Measurements from ENCODE around the gene EXOC8.

EXOC8 gene

GRCh38 chr1:231376875-231377549 is 39.4 kb upstream of the EXOC8 start:
- TF ChIP-seq PAX5 (IDR thresholded peaks at IDR 0.05; ENCODE audit: insufficient read depth, low read length, severe bottlenecking) (no peak), SPI1 (IDR thresholded peaks at IDR 0.05; ENCODE audit: low read depth, low read length) (peak; percentile 56), TAF1 (IDR thresholded peaks at IDR 0.05; ENCODE audit: low read depth, low read length) (no peak), POU2F2 (IDR thresholded peaks at IDR 0.05; ENCODE audit: low read depth, low read length) (no peak), POLR2AphosphoS5 (IDR thresholded peaks at IDR 0.05; ENCODE audit: low read depth, low read length) (no peak), POLR2A (IDR thresholded peaks at IDR 0.05; ENCODE audit: low read depth, low read length) (no peak)
- peak; percentile 82 for FAIRE-seq
- DNase-seq (ENCODE audit: insufficient read length, low spot score): no peak

GRCh38 chr1:231376101-231376500 is 38.4 kb upstream of the EXOC8 start:
- DNase-seq (ENCODE audit: insufficient read length, low spot score) (no peak), FAIRE-seq (no peak)
- TF ChIP-seq POLR2AphosphoS5 (IDR thresholded peaks at IDR 0.05; ENCODE audit: low read depth, low read length): no peak
- TF ChIP-seq POU2F2 (IDR thresholded peaks at IDR 0.05; ENCODE audit: low read depth, low read length): no peak
- TF ChIP-seq POLR2A (IDR thresholded peaks at IDR 0.05; ENCODE audit: low read depth, low read length): no peak
- no peak for TF ChIP-seq TAF1 (IDR thresholded peaks at IDR 0.05; ENCODE audit: low read depth, low read length)
- no peak for TF ChIP-seq SPI1 (IDR thresholded peaks at IDR 0.05; ENCODE audit: low read depth, low read length)
- TF ChIP-seq PAX5 (IDR thresholded peaks at IDR 0.05; ENCODE audit: insufficient read depth, low read length, severe bottlenecking): no peak

GRCh38 chr1:231374394-231374793 is 36.7 kb upstream of the EXOC8 start:
- TF ChIP-seq TAF1 (IDR thresholded peaks at IDR 0.05; ENCODE audit: low read depth, low read length): no peak
- TF ChIP-seq POU2F2 (IDR thresholded peaks at IDR 0.05; ENCODE audit: low read depth, low read length): no peak
- no peak for TF ChIP-seq POLR2AphosphoS5 (IDR thresholded peaks at IDR 0.05; ENCODE audit: low read depth, low read length)
- TF ChIP-seq SPI1 (IDR thresholded peaks at IDR 0.05; ENCODE audit: low read depth, low read length): no peak
- no peak for TF ChIP-seq POLR2A (IDR thresholded peaks at IDR 0.05; ENCODE audit: low read depth, low read length)
- TF ChIP-seq PAX5 (IDR thresholded peaks at IDR 0.05; ENCODE audit: insufficient read depth, low read length, severe bottlenecking): no peak
- FAIRE-seq (no peak), DNase-seq (ENCODE audit: insufficient read length, low spot score) (no peak)

- no peak for TF ChIP-seq POU2F2 (IDR thresholded peaks at IDR 0.05; ENCODE audit: low read depth, low read length)
- no peak for TF ChIP-seq TAF1 (IDR thresholded peaks at IDR 0.05; ENCODE audit: low read depth, low read length)
- no peak for TF ChIP-seq POLR2A (IDR thresholded peaks at IDR 0.05; ENCODE audit: low read depth, low read length)
- TF ChIP-seq SPI1 (IDR thresholded peaks at IDR 0.05; ENCODE audit: low read depth, low read length): no peak
- no peak for TF ChIP-seq POLR2AphosphoS5 (IDR thresholded peaks at IDR 0.05; ENCODE audit: low read depth, low read length)
- no peak for TF ChIP-seq PAX5 (IDR thresholded peaks at IDR 0.05; ENCODE audit: insufficient read depth, low read length, severe bottlenecking)
- DNase-seq (ENCODE audit: insufficient read length, low spot score) (no peak), FAIRE-seq (no peak)
These were observed 34.8 kb upstream of the EXOC8 start for GRCh38 chr1:231372501-231372900.

- TF ChIP-seq SPI1 (IDR thresholded peaks at IDR 0.05; ENCODE audit: low read depth, low read length): no peak
- no peak for TF ChIP-seq POU2F2 (IDR thresholded peaks at IDR 0.05; ENCODE audit: low read depth, low read length)
- no peak for TF ChIP-seq TAF1 (IDR thresholded peaks at IDR 0.05; ENCODE audit: low read depth, low read length)
- no peak for TF ChIP-seq POLR2AphosphoS5 (IDR thresholded peaks at IDR 0.05; ENCODE audit: low read depth, low read length)
- no peak for TF ChIP-seq POLR2A (IDR thresholded peaks at IDR 0.05; ENCODE audit: low read depth, low read length)
- no peak for TF ChIP-seq PAX5 (IDR thresholded peaks at IDR 0.05; ENCODE audit: insufficient read depth, low read length, severe bottlenecking)
- no peak for FAIRE-seq
These were observed 31.6 kb upstream of the EXOC8 start for GRCh38 chr1:231369282-231369681.

GRCh38 chr1:231364192-231364591 is 26.5 kb upstream of the EXOC8 start:
- DNase-seq (ENCODE audit: insufficient read length, low spot score): no peak
- TF ChIP-seq TAF1 (IDR thresholded peaks at IDR 0.05; ENCODE audit: low read depth, low read length) (no peak), POLR2A (IDR thresholded peaks at IDR 0.05; ENCODE audit: low read depth, low read length) (no peak), POLR2AphosphoS5 (IDR thresholded peaks at IDR 0.05; ENCODE audit: low read depth, low read length) (no peak), SPI1 (IDR thresholded peaks at IDR 0.05; ENCODE audit: low read depth, low read length) (no peak), PAX5 (IDR thresholded peaks at IDR 0.05; ENCODE audit: insufficient read depth, low read length, severe bottlenecking) (no peak), POU2F2 (IDR thresholded peaks at IDR 0.05; ENCODE audit: low read depth, low read length) (no peak)
- no peak for FAIRE-seq

More at GRCh38 chr1:231369282-231369681, 31.6 kb upstream of the EXOC8 start:
- DNase-seq (ENCODE audit: insufficient read length, low spot score): no peak

- no peak for DNase-seq (ENCODE audit: insufficient read length, low spot score)
- no peak for TF ChIP-seq POU2F2 (IDR thresholded peaks at IDR 0.05; ENCODE audit: low read depth, low read length)
- TF ChIP-seq PAX5 (IDR thresholded peaks at IDR 0.05; ENCODE audit: insufficient read depth, low read length, severe bottlenecking): no peak
- TF ChIP-seq SPI1 (IDR thresholded peaks at IDR 0.05; ENCODE audit: low read depth, low read length): no peak
- TF ChIP-seq POLR2A (IDR thresholded peaks at IDR 0.05; ENCODE audit: low read depth, low read length): no peak
- TF ChIP-seq POLR2AphosphoS5 (IDR thresholded peaks at IDR 0.05; ENCODE audit: low read depth, low read length): no peak
- no peak for TF ChIP-seq TAF1 (IDR thresholded peaks at IDR 0.05; ENCODE audit: low read depth, low read length)
- no peak for FAIRE-seq
These were observed 26.0 kb upstream of the EXOC8 start for GRCh38 chr1:231363624-231364023.

GRCh38 chr1:231362325-231362724 is 24.7 kb upstream of the EXOC8 start:
- DNase-seq (ENCODE audit: insufficient read length, low spot score): no peak
- TF ChIP-seq POLR2A (IDR thresholded peaks at IDR 0.05; ENCODE audit: low read depth, low read length) (no peak), POLR2AphosphoS5 (IDR thresholded peaks at IDR 0.05; ENCODE audit: low read depth, low read length) (no peak), TAF1 (IDR thresholded peaks at IDR 0.05; ENCODE audit: low read depth, low read length) (no peak), SPI1 (IDR thresholded peaks at IDR 0.05; ENCODE audit: low read depth, low read length) (no peak), POU2F2 (IDR thresholded peaks at IDR 0.05; ENCODE audit: low read depth, low read length) (no peak), PAX5 (IDR thresholded peaks at IDR 0.05; ENCODE audit: insufficient read depth, low read length, severe bottlenecking) (no peak)
- no peak for FAIRE-seq

- no peak for TF ChIP-seq PAX5 (IDR thresholded peaks at IDR 0.05; ENCODE audit: insufficient read depth, low read length, severe bottlenecking)
- TF ChIP-seq POLR2A (IDR thresholded peaks at IDR 0.05; ENCODE audit: low read depth, low read length): no peak
- no peak for FAIRE-seq
- no peak for DNase-seq (ENCODE audit: insufficient read length, low spot score)
These were observed 21.5 kb upstream of the EXOC8 start for GRCh38 chr1:231359113-231359512.
